ENCODE measurements around the gene BTBD16. TPM values are rescaled to one million over a fixed set of nuclear protein-coding genes. Genes with fewer than 3 reads are reported as not detected.

The BTBD16 gene
- total RNA-seq, 4 donors from 2014 or later: not detected

DNA sequence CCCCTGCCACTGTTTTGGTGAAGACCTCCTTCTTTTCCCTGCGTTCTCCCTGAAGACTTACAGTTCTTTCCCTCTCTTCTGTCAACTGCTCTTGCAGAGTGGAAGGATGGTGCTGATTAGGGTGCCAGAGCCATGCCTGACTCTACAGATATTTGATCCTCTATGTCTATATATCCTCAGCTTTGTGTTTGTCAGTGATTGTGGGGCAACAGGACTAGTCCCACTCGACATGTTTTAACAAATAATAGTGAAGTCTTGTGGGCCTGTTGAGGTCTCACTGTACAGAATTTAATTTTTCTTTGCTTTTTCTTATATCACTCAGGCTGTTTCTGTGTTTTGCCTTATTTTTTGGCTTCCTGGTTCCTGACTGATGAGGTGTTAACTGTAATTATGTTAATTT lies 108.4 kb downstream of the BTBD16 start:
- TF ChIP-seq, protein P1, sequence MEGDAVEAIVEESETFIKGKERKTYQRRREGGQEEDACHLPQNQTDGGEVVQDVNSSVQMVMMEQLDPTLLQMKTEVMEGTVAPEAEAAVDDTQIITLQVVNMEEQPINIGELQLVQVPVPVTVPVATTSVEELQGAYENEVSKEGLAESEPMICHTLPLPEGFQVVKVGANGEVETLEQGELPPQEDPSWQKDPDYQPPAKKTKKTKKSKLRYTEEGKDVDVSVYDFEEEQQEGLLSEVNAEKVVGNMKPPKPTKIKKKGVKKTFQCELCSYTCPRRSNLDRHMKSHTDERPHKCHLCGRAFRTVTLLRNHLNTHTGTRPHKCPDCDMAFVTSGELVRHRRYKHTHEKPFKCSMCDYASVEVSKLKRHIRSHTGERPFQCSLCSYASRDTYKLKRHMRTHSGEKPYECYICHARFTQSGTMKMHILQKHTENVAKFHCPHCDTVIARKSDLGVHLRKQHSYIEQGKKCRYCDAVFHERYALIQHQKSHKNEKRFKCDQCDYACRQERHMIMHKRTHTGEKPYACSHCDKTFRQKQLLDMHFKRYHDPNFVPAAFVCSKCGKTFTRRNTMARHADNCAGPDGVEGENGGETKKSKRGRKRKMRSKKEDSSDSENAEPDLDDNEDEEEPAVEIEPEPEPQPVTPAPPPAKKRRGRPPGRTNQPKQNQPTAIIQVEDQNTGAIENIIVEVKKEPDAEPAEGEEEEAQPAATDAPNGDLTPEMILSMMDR (IDR thresholded peaks at IDR 0.05; ENCODE audit: low read depth): no peak

DNA sequence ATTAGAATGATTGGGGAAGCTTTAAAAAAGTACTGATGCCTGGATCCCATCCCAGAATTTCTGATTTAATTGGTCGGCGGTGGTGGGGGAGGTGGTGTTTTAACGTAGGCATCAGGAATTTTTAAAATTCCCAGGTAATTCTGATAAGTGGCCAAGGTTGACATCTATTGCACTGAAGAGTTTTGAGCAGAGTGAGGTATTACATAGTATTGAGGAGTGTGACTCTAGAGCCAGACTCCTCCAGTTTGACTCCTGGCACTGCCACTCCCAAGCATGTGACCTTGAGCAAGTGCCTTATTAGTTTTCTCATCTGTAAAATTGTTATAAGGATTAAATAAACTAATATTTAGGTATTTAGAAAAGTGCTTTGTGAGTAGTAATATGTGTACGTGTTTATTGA lies 109.6 kb downstream of the BTBD16 start:
- TF ChIP-seq, protein P1 (IDR thresholded peaks at IDR 0.05; ENCODE audit: low read depth): no peak

DNA sequence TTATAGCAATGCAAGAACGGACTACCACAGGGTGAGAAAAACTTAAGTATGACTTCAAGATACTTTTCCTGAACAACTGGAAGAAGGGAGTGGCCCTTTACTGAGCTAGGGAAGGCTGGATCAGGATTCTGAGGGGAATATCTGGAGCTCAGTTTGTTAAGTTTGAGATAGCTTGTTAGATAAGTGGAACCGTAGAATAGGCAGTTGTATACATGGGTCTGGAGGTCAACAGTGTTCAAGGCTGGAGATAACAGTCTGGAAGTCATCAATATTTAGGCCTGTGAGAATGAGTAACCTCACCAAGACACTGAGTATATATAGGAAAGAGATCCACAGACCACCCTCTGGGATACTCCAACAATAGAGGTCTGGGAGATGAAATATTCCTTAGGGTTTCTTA lies 110.6 kb downstream of the BTBD16 start:
- TF ChIP-seq, protein P1 (IDR thresholded peaks at IDR 0.05; ENCODE audit: low read depth): no peak

DNA sequence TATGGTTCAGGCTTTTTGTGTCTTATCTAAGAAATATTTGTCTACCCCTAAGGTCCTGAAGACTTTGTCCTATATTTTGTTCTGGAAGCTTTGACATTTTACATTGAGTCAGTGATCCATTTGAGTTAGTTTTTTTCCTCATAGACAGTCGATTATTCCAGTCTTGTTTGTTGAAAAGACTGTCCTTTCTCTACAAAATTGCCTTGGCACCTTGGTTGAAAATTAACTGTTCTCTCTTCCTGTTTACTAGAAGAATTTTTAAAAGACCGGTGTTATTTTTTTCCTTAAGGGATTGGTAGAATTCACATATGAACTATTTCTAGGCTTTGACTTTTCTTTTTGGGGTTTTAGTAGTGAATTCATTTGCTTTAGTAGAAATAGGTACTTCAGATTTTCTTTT lies 115.4 kb downstream of the BTBD16 start:
- TF ChIP-seq, protein P1 (IDR thresholded peaks at IDR 0.05; ENCODE audit: low read depth): no peak

DNA sequence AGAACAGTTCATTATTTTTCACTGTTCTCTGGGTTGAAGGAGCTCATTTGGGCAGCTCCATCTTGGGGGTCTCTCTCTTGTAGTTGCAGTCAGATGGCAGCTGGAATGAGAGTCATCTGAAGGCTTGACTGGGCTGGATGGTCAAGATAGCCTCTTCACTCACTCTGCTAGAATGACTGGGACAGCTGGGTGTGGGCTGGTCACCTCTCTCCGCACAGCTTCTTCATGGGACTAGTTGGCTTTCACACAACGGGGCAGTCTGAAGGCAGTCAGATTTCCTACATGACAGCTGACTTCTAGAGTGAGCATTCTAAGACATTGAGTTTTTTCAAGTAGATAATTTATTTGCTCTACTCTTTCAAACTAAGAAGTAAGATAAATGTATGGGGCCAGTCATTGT lies 116.5 kb downstream of the BTBD16 start:
- TF ChIP-seq, protein P1 (IDR thresholded peaks at IDR 0.05; ENCODE audit: low read depth): no peak

Small RNA genes within 50 kb of the gene (small RNA-seq; reads per million reads assigned to genes)
- gene RNU6-728P: not detected

Other genes with a start within 250 kb of the BTBD16 start
- gene PLEKHA1, start 103.4 kb downstream of the BTBD16 start, total RNA-seq: 10 to 100 TPM; 22.6 to 35.4 (median 32.7) TPM
- not detected for gene ARMS2, start 183.4 kb downstream of the BTBD16 start, total RNA-seq
- gene HTRA1, start 190.3 kb downstream of the BTBD16 start, total RNA-seq: 100 to 1,000 TPM; 135 to 402 (median 304) TPM

All from subcutaneous adipose tissue (tissue), 4 donors.